Stimulated activated CD8-positive, alpha-beta memory T cell treated with anti-CD3 and anti-CD28 coated beads, Interleukin-2, amount 100 ng/mL, for 48 hours (primary cell): Measurements from ENCODE around the gene PIAS1.

Experiments
- DNase-seq, 2 donors: peaks; one replicate each; pipeline ENCODE4 v3.0.0-alpha.2; 2020; ENCODE audit warnings: low read depth in 2 of 2

The PIAS1 gene

DNA sequence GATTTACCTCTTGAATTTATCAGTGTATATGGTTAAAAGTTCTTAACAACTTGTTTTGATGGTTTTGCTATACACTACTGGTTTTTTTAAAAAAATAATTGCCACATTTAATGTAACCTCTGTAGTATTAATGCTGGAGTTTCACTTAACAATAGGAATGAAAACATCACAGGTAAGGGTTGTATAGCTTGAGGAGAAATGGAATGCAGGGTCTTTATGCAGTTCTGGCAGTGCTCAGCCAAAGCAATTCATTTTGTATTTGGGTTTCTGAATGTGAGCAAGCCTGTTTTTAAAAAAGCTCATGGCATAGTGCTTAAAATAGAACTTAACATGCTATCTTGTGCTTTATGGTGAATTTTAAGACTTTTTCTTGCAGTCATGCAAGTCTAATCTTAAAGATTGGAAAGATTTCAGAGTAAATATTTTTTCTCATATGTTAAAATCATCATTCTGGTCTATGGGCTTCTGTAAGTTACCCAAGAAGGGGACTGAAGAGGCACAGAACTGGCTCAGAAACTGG lies 8.9 kb downstream of the PIAS1 start:
- DNase-seq = no peak

- DNase-seq = no peak
Measured at GRCh38 chr15:68063606-68064005, 9.5 kb downstream of the PIAS1 start.

- DNase-seq = no peak
Measured at GRCh38 chr15:68073576-68074288, 19.6 kb downstream of the PIAS1 start.

DNA sequence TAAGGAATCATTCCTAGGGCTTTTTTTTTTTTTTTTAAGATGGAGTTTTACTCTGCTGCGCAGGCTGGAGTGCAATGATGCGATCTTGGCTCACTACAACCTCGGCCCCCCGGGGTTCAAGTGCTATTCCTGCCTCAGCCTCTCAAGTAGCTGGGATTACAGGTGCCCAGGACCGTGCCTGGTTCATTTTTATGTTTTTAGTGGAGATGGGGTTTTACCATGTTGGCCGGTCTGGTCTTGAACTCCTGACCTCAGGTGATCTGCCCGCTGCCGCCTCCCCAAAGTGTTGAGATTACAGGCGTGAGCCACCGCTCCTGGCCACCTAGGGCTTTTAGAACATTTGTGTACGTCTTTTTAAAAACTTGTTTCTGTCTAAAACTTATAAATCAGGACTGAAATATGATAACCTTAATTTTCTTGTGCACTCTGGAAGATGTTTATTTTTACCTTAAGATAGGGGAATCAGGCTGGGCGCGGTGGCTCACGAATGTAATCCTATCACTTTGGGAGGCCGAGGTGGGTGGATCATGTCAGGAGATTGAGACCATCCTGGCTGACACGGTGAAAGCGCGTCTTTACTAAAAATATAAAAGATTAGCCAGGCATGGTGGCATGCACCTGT lies 21.8 kb downstream of the PIAS1 start:
- DNase-seq = no peak

GRCh38 chr15:68078365-68078764 lies 24.2 kb downstream of the PIAS1 start:
- DNase-seq = no peak

DNA sequence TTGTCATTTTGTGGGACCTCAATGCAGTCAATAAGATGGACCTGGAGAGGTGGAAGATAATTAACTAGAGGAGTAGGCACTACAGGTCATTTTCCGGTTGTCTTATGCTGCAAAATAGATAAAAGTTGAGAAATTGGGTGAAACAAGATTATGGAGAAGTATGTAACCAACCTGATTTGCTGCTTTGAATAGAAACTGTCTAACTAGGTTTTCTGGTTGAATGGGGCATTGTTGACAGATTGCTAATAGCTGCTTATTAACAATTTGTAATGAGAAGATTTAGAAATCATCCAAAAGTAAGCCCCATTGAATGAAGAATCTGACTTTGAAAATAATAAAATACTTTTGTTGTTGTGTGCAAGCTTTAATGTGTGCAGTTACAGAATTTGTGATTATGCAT lies 26.2 kb downstream of the PIAS1 start:
- DNase-seq = no peak

GRCh38 chr15:68080783-68081182 lies 26.7 kb downstream of the PIAS1 start:
- no peak for DNase-seq

- no peak for DNase-seq
Measured at GRCh38 chr15:68081869-68082505, 27.9 kb downstream of the PIAS1 start.

- DNase-seq = no peak
Measured at GRCh38 chr15:68082735-68083134, 28.6 kb downstream of the PIAS1 start.

DNA sequence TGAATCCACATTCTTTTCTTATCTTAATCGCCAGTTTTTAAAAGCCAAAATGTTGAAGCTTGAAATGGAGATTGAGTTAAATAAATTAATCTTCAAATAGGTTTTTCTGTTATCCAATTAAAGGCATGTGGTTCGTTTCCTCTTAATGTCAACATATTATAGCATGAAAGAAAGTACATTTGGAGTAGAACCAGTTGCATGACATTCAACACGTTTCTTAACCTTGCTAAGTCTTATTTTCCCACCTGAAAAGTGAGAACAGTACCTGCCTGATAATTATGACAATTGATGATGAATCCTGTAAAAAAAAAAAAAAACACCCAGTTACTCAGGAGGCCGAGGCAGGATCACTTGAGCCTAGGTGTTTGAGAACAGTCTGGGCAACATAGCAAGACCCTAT lies 29.3 kb downstream of the PIAS1 start:
- DNase-seq = no peak

GRCh38 chr15:68085052-68085451 lies 30.9 kb downstream of the PIAS1 start:
- no peak for DNase-seq

DNA sequence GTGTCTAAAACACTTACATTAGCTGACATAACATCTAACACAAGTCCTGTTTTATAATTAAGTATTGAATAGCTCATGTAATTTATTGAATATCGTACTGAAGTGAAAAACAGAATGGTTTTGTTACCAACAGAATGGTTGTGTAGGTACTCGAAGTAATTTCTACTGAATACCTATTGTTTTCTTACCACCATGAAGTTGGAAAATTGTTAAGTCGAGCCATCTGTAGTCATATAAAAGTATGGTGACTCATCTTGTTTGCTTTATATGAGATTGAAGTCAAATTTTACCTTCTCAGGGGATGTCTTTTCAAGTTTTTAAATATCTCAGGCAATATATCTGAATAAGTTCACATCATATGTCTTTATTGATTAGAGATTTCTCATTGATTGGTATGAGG lies 37.6 kb downstream of the PIAS1 start:
- DNase-seq = no peak

DNA sequence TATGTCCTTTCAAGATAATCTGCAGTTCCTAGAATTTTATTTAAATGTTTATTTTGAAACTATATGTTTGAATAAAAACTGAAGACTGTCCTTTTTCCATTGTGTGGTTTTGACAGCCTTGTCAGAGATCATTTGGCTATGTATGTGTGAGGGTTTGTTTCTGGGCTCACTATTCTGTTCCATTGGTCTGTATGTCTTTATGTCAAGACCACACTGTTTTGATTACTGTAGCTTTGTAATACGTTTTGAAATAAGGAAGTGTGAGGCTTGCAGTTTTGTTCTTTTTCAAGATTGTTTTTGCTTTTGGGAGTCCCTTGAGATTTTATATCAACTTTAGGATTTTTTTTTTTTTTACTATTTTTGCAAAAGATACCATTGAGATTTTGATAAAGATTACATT lies 42.0 kb downstream of the PIAS1 start:
- no peak for DNase-seq

DNA sequence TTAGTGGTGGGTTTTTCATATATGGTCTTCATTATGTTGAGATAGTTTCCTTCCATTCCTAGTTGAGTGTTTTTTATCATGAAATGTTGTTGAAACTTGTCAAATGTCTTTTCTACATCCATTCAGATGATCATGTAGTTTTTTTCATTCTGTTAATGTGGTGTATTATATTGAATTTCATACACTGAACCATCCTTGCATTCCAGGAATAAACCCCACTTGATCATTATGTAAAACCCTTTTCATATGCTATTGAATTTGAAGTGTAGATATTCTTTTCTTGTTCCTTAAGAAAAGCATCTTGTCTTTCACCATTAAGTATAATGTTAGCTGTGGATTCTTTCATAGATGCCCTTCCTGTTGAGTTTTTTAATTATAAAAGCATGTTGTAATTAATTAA lies 42.9 kb downstream of the PIAS1 start:
- no peak for DNase-seq

GRCh38 chr15:68098465-68098864 lies 44.4 kb downstream of the PIAS1 start:
- no peak for DNase-seq

GRCh38 chr15:68100194-68100593 lies 46.1 kb downstream of the PIAS1 start:
- DNase-seq = no peak

DNA sequence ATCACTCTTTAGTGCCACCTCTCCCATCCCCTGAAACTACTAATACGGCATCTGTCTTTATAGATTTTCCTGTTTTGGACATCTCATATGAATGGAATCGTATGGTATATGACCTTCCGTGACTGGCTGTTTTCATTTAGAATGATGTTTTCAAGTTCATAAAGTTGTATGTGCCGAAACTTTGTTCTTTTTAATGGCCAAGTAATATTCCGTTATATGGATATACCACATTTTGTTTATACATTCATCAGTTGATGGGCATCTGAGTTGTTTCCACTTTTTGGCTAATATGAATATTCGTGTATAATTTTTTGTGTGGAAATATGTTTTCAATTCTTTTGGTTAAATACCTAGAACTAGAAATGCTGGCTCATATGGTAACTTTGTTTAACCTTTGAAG lies 49.5 kb downstream of the PIAS1 start:
- no peak for DNase-seq

DNA sequence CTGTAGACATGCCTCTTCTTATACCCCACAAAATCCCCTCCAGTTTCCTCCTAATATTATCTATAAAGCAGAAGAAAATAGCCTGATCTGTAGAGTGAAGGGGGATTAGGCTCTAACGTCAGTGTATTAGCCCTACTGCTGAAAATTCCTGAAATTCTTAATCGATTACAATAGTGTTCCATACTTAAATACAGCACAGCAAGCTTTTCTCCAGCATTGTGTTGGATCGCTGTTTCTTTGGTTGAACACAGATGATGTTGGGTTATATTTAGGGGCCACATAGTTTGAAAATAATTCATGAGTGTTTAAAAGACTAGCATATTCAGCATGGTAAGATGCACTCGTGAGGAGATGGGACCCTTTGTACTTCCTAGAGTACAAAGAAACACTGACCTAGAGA lies 52.5 kb downstream of the PIAS1 start:
- DNase-seq = no peak

DNA sequence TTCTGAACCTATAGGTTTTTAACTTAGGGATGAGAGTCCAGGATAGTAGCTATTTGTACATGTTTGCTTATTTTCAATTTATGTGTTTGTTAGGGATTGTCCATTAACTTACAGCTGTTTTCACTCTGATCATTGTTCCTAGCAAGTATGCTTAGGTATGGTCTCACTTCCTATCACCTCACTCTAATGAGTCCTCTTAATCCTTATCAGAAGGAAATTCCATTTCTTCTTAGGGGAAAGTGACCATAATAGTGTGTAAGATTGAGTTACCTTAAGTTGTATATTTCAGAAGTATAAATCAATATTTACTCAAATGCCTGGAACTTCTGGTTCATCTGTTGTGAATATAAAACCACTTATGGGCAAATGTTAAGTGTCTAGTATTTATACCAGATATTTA lies 53.0 kb downstream of the PIAS1 start:
- no peak for DNase-seq

DNA sequence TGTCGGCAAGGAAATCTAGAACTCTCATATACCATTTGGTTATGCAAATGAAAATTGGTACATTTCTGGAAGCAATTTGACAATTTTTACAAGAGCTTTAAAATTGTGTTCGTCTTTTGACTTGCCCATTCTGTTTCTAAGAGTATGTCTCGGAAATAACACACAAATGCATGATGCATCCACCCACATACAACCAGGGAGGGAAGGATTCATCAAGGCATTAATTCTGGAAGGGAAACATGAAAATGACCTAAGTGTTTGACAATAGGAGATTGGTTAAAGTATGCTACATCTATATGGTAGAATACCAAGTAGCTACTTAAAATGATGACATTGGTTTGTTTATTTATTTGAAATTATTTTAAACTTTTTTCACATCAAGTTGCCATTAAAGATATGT lies 58.6 kb downstream of the PIAS1 start:
- no peak for DNase-seq

DNA sequence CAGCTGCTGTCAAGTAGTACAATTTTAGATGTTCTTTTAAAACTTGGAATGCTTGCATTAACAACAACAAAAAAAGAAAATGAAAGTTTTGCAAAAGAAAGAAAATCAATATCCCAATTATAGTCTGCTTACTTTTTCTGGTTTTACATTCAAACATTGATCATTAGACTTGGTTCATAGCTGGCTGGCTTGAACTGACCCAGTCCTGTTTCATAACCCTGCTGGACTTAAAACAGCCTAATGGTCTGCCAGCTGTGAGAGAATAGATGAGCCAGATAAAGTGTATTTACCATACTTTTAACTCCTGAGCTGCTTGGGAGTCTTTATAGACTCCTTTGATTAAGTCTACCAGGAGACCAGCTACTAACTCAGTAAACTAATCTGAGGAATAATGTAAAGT lies 59.2 kb downstream of the PIAS1 start:
- no peak for DNase-seq

- DNase-seq = no peak
Measured at GRCh38 chr15:68113751-68114150, 59.6 kb downstream of the PIAS1 start.

- DNase-seq = no peak
Measured at GRCh38 chr15:68114356-68114755, 60.2 kb downstream of the PIAS1 start.
